Uterus (tissue), 2 donors: ENCODE results near the gene PRKN.

Experiments
- POLR2A ChIP-seq, 2 donors: fragments of 450-650 bp; IDR thresholded peaks; one replicate each; pipeline ENCODE4 v1.6.1; 2016; ENCODE audit warnings: antibody characterized with exemption in 2 of 2, mild to moderate bottlenecking in 1 of 2, moderate library complexity in 1 of 2
- TF ChIP-seq, protein P1 (sequence below), 4 experiments: fragments of 200-600 bp in 2 of 4; fragments of 450-650 bp in 2 of 4; sonication (generic) in 2 of 4; IDR thresholded peaks; one replicate each; pipeline ENCODE4 v1.5.1; 2016 to 2019; ENCODE audit warnings: antibody characterized with exemption in 4 of 4, mild to moderate bottlenecking in 2 of 4, moderate library complexity in 1 of 4

GRCh38 chr6:161915456-161915964 is 812.1 kb downstream of the PRKN start:
- TF ChIP-seq, protein P1, sequence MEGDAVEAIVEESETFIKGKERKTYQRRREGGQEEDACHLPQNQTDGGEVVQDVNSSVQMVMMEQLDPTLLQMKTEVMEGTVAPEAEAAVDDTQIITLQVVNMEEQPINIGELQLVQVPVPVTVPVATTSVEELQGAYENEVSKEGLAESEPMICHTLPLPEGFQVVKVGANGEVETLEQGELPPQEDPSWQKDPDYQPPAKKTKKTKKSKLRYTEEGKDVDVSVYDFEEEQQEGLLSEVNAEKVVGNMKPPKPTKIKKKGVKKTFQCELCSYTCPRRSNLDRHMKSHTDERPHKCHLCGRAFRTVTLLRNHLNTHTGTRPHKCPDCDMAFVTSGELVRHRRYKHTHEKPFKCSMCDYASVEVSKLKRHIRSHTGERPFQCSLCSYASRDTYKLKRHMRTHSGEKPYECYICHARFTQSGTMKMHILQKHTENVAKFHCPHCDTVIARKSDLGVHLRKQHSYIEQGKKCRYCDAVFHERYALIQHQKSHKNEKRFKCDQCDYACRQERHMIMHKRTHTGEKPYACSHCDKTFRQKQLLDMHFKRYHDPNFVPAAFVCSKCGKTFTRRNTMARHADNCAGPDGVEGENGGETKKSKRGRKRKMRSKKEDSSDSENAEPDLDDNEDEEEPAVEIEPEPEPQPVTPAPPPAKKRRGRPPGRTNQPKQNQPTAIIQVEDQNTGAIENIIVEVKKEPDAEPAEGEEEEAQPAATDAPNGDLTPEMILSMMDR (IDR thresholded peaks at IDR 0.05): no peak
- no peak for TF ChIP-seq POLR2A (IDR thresholded peaks at IDR 0.05)
